ENCODE results near the gene GFER. TPM values are rescaled to one million over a fixed set of nuclear protein-coding genes. Genes with fewer than 3 reads are reported as not detected.
A peak's percentile ranks its signal among the peaks of the same experiment; 100 is the strongest.

The GFER gene
- total and polyA plus RNA-seq, 9 of the 15 experiments (the other 6 are each of a cell fraction or from before 2014, with no cell fraction given): 4.3 to 53.7 (median 19.8) TPM

- TF ChIP-seq FOXK1 (CRISPR knock-in tag; IDR thresholded peaks at IDR 0.05; ENCODE audit: borderline replicate concordance) (no peak), ZNF644 (tag; IDR thresholded peaks at IDR 0.05; ENCODE audit: low read depth) (no peak)
Measured at GRCh38 chr16:1976951-1977874, 6.8 kb upstream of the GFER start (continued).

DNA sequence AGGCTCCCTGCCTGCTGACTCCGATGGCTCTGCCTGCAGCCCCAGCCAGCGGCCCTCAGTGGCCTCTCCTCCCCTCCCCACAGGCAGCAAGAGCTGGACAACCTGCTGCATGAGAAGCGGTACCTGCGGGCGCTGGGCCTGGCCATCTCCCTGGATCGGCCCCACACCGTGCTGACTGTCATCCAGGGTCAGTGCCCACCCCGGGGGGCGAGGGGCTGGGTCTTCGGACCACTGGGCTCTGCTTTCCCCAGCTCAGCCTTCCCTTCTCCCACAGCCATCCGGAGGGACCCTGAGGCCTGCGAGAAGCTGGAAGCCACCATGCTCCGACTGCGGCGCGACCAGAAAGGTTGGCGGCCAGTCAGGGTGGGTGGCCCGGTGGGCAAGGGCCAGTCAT is 6.1 kb upstream of the GFER start:
- H3K4me2 ChIP-seq (ENCODE audit: insufficient read depth, low read length): no peak overlapping the region
- CTCF ChIA-PET (ENCODE audit: low intra/inter-chr PET ratio): no interaction called here
- ATAC-seq (no peak), DNase-seq (ENCODE audit: extremely low read depth in 1 of 4, low spot score in 3 of 4) (no peak), FAIRE-seq (no peak)
- H3K27ac ChIP-seq (ENCODE audit: extremely low read depth, low read depth, low read length): no peak overlapping the region
- intact Hi-C loops (cut with micrococcal nuclease) (no loop called here), in situ Hi-C loops (cut with MboI) (no loop called here)
- WGBS (ENCODE audit: insufficient coverage, low coverage, missing lambda C conversion rate): 97% methylated on average over 10 of the region's 18 CpGs
- H3K4me3 ChIP-seq: no peak overlapping the region
- 0 out of 2 replicates have a peak, but pooled peaks have one; percentile 12 for TF ChIP-seq RBFOX2 (IDR thresholded peaks at IDR 0.05; ENCODE audit: low read depth, low read length)
- peak; percentile 60 for TF ChIP-seq POLR2G (IDR thresholded peaks at IDR 0.05; ENCODE audit: low read depth, low read length)
- TF ChIP-seq PCBP1 (IDR thresholded peaks at IDR 0.05; ENCODE audit: low read depth, low read length, poor library complexity, severe bottlenecking): peak; percentile 46
- TF ChIP-seq KAT7 (CRISPR knock-in tag; IDR thresholded peaks at IDR 0.05; ENCODE audit: borderline replicate concordance): no peak
- peak; percentile 29; the same call in 1 of the 2 replicates for TF ChIP-seq HNRNPL (IDR thresholded peaks at IDR 0.05; ENCODE audit: low read depth, low read length)
- H3K9me3 ChIP-seq (replicated peaks; ENCODE audit: control insufficient read depth, insufficient read depth, low read depth, low read length): no peaks in the 10 kb centered on the region
- POLR2A ChIA-PET: interaction anchor here (0.6 to 2.7 kb wide), 4 partner anchors 11 to 14 kb away, joined by 3 to 30 read pairs (median 4); partner anchors contain the start of gene RPS2
- H3K9me1 ChIP-seq (ENCODE audit: control insufficient read depth, insufficient read depth, low read length): no peaks in the 10 kb centered on the region
- no peaks in the 10 kb centered on the region for H4K20me1 ChIP-seq (replicated peaks; ENCODE audit: control insufficient read depth, insufficient read depth, low read length)
- H3K4me1 ChIP-seq (replicated peaks in 1 of 2; ENCODE audit: control insufficient read depth in 2 of 2, insufficient read depth in 2 of 2, low read length in 2 of 2): peaks cover under 1 to 84% of the 10 kb centered on the region in 2 experiments; a peak in 3 of 5 replicates
- no peaks in the 10 kb centered on the region for H3K27me3 ChIP-seq (ENCODE audit: control insufficient read depth in 2 of 2, insufficient read depth in 2 of 2, low read length in 2 of 2)
- peaks cover 16% of the 10 kb centered on the region for H3K79me2 ChIP-seq (ENCODE audit: control insufficient read depth, insufficient read depth, low read length)
- H3K9ac ChIP-seq (ENCODE audit: insufficient read depth in 1 of 2, low read depth in 2 of 2, low read length in 2 of 2): no peak overlapping the region
- H2AFZ ChIP-seq (ENCODE audit: low read depth, low read length): no peak overlapping the region
- TSS peak; percentile 13 for BruUV-seq (replicated peaks)
- H3K36me3 ChIP-seq (ENCODE audit: control insufficient read depth, insufficient read depth, low read length): peaks cover 62% of the 10 kb centered on the region; the same call in 2 of the 3 replicates
